ENCODE data around the gene AZI2.

Gene AZI2

DNA sequence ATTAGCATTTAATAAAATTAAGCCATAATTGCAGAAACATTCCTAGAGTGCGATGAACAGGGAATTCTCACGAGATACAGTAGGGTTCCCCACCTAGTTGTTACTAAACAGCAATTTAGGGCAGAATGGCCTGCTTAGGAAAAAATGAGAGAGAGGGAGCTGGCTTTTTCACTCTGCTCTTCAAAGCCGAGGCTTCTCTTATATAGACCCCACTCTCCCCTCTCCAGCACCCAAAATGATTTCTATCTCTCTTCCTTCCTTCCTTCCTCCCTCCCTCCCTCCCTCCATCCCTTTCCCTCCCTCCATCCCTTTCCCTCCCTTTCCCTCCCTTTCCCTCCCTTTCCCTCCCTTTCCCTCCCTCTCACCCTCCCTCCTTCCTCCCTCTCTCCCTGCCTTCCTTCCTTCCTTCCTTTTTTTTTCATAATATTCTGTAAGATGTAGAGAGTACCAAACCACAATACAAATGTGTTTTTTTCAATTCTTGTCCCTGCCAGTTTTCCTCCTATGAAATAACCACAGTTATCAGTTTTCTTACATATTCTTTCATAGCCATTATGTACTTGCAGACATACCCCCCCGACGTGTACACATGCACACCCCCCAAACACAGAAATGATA lies 48.2 kb downstream of the AZI2 start:
- no peak for DNase-seq (ENCODE audit: low read depth, low spot score)

- DNase-seq (ENCODE audit: low read depth, low spot score), result no peak
Observed at GRCh38 chr3:28299705-28300104, 48.9 kb downstream of the AZI2 start.

DNA sequence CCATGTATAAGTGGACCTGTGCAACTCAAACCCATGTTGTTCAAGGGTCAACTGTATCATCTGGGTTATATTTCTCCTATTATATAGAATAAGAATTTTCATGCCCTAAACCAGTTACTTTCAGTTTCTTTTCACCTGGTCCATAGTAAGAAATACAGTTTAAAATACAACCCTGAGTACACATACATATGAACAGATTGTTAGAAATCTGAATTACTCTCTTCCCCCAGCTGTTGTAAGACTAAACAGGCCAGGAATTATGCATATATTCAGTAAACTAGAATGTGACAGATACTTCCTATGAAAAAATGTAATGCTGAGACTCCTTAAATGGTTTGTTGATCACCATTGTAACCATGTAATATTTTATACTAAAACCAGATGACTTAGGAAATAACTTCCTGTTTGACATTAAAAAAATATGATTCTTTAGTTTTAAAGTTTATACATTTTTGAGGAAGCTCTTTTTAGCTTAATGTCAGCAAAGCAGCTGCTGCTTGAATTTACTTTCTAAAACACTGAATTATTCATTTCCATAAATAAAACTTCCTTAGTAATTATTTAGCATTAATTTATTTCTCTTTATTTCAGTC lies 52.6 kb downstream of the AZI2 start:
- DNase-seq (ENCODE audit: low read depth, low spot score), result no peak

DNA sequence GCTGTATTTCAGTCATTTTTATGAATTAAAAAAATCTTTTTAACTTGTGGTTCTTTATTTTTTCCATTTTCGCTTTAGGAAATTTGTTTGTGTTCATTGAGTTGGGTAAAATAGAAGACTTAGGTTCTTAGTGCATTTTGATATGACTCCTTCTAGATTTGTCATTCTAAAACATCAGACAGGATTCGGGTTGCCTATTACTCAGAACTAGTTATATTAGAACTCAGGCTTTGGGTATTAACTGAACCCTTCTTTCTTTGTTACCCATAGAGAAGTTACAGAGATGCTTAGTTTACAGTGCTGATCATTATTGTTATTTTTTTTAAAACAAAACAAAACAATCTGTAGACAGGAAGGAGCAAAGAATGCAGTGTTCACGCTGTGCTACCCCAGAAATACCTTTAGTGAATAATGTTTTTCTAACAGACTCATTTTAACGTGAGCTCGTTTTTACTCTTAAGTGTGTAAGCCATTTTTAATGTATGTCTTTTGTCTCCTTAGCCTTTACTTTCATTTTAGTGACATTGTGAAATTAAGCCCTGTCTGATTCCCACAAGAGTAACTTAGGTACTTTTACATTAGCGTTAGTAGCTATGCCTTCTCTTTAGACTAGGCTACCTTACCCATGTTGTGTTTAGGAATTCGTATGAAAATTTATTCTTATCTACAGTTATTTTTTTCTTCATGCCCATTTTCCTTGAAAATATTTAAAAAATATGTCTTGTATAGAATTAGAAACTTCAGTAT lies 53.8 kb downstream of the AZI2 start:
- DNase-seq (ENCODE audit: low read depth, low spot score), result no peak

- DNase-seq (ENCODE audit: low read depth, low spot score), result no peak
Observed at GRCh38 chr3:28292622-28293021, 56.0 kb downstream of the AZI2 start.

GRCh38 chr3:28291577-28291976 lies 57.0 kb downstream of the AZI2 start:
- no peak for DNase-seq (ENCODE audit: low read depth, low spot score)

DNA sequence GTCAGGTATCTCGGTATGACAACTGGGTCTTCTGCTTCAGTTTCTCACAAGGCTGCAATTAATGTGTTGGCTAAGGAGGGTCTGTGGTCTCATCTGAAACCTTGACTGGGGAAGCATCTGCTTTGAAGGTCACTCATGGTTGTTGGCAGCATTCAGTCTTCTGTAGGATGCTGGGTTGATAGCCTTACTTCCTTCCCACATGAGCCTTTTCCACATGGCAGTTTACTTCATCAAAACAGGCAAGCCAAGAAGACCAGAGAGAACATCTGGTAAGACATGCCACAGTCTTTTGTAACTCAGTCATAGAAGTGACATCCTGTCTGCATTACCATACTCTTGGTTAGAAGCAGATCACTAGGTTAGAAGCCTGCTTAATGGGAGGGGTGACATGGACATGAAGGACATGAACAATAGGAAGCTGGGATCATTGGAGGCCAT lies 57.7 kb downstream of the AZI2 start:
- no peak for DNase-seq (ENCODE audit: low read depth, low spot score)

GRCh38 chr3:28287046-28287445 lies 61.6 kb downstream of the AZI2 start:
- no peak for DNase-seq (ENCODE audit: low read depth, low spot score)

DNA sequence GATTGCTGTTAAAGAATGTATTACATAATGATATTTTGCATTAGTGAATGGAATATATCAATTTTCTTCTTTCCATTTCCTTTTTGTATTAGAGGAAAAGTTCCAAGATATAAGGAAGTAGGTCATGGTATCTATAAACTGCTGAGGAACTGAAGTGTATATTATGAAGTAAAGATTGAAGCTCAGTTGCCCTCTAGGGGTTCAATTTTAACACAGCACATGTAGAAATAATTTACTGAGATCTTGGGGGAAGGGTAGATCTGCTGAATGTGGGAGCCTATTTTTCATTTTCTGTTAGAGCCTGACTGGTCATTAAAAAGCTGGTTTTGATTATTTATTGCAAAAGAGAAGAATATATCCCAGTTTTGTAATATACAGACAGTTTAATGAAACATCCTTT lies 62.0 kb downstream of the AZI2 start:
- DNase-seq (ENCODE audit: low read depth, low spot score), result no peak

DNA sequence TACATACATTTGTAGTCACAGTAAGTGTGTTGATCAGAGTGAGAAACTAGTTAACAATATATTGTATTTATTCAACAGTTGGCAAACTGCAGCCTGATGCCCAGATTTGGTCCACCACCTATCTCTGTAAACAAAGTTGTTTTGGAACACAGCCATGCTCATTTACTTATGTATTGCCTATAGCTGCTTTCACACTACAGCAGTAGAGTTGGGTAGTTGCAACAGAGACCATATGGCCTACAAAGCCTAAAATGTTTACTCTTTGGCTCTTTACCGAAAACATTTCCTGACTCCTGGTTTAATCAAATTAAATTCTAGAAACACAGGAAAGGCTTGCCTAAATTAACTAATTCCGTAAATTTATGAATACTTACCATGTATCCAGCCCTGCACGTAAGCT lies 67.8 kb downstream of the AZI2 start:
- DNase-seq (ENCODE audit: low read depth, low spot score), result no peak

DNA sequence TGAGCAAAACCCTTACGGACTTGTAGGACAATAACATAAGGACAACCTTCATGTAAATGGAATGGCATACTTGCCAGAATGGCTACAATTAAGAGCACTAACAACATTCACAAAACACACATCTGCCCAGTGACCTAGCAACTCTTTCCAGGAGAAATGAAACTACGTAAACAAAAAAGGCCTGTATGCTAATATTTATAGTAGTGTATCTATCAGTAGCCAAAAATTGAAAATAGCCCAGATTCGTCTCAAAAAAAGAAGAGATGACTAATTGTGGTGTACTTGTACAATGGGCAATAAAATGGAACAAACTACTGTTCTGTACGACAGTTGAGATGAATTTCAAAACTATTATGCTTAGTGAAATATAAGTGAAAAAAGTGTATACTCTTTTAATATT lies 68.9 kb downstream of the AZI2 start:
- DNase-seq (ENCODE audit: low read depth, low spot score), result no peak

- no peak for DNase-seq (ENCODE audit: low read depth, low spot score)
Observed at GRCh38 chr3:28278918-28279317, 69.7 kb downstream of the AZI2 start.

DNA sequence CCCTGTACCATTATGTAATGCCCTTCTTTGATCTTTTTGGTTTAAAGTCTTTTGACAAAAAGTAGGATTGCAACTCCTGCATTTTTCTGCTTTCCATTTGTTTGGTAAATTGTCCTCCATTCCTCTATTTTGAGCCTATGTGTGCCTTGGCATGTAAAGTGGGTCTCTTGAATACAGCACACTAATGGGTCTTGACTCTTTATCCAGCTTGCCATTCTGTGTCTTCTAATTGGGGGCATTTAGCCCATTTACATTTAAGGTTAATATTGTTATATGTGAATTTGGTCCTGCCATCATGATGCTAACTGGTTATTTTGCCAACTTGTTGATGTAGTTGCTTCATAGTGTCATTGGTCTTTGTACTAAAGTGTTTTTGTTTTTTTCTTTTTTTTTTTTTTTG lies 74.8 kb downstream of the AZI2 start:
- no peak for DNase-seq (ENCODE audit: low read depth, low spot score)

All from iPS DF 19.7 (cell line).